VCaP (cell line): ENCODE measurements around the gene SHC4.

Experiments
- H3K27ac ChIP-seq: fragments of 450-650 bp; 2 replicates; pipeline ENCODE4 v1.5.1; 2017
- TF ChIP-seq, protein P1 (sequence below): fragments of 450-650 bp; conservative IDR thresholded peaks from 2 replicates; pipeline ENCODE4 v1.5.1; 2017; ENCODE audit warnings: mild to moderate bottlenecking, moderate library complexity

The SHC4 gene

DNA sequence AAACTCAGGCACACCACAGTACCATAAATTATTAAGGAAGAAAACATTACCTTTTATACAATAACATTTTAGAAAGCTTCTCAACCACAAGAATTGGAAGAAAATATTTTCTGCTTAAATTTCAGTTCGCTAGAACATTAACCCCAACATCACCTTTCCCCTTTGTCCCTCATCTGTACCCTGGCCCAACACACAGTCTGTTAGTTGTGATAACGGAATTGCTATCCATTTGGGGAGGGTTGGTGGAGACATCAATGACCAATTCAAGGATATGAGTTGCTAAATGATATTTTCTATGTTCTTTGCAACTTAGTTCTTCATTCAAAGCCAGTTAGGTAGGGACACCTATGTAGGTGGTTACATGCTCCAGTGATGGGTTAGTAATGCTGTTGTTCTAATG lies 80.0 kb downstream of the SHC4 start:
- TF ChIP-seq, protein P1, sequence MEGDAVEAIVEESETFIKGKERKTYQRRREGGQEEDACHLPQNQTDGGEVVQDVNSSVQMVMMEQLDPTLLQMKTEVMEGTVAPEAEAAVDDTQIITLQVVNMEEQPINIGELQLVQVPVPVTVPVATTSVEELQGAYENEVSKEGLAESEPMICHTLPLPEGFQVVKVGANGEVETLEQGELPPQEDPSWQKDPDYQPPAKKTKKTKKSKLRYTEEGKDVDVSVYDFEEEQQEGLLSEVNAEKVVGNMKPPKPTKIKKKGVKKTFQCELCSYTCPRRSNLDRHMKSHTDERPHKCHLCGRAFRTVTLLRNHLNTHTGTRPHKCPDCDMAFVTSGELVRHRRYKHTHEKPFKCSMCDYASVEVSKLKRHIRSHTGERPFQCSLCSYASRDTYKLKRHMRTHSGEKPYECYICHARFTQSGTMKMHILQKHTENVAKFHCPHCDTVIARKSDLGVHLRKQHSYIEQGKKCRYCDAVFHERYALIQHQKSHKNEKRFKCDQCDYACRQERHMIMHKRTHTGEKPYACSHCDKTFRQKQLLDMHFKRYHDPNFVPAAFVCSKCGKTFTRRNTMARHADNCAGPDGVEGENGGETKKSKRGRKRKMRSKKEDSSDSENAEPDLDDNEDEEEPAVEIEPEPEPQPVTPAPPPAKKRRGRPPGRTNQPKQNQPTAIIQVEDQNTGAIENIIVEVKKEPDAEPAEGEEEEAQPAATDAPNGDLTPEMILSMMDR: no peak
- no peak overlapping the region for H3K27ac ChIP-seq

DNA sequence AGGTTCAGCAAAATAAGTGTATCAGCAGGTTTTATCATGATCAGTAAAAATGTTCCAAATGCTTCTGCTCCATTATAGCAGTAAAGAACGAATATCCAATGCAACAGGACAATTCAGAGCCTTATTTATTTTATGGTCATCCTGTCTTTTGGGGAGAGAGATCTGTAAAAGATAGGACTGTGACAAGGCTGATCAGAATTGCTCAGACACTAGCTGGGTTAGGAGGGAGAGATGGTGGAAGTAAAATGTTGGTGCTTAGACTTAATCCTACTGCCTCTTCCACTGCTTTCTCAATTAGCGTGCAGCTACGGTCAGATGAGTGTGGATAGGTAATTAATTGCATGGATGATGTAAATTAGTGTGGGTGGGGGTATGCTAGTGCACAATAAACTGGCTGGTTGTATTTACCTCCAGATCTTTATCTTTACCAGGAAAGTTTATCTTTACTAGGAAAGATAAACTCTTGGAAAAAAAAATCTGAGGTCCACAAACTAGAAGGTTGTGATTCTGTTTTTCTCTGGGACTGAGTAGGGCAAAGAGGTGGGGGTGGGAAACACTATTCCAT lies 83.6 kb downstream of the SHC4 start:
- peak overlapping the region; percentile 91 for H3K27ac ChIP-seq
- TF ChIP-seq, protein P1: no peak

DNA sequence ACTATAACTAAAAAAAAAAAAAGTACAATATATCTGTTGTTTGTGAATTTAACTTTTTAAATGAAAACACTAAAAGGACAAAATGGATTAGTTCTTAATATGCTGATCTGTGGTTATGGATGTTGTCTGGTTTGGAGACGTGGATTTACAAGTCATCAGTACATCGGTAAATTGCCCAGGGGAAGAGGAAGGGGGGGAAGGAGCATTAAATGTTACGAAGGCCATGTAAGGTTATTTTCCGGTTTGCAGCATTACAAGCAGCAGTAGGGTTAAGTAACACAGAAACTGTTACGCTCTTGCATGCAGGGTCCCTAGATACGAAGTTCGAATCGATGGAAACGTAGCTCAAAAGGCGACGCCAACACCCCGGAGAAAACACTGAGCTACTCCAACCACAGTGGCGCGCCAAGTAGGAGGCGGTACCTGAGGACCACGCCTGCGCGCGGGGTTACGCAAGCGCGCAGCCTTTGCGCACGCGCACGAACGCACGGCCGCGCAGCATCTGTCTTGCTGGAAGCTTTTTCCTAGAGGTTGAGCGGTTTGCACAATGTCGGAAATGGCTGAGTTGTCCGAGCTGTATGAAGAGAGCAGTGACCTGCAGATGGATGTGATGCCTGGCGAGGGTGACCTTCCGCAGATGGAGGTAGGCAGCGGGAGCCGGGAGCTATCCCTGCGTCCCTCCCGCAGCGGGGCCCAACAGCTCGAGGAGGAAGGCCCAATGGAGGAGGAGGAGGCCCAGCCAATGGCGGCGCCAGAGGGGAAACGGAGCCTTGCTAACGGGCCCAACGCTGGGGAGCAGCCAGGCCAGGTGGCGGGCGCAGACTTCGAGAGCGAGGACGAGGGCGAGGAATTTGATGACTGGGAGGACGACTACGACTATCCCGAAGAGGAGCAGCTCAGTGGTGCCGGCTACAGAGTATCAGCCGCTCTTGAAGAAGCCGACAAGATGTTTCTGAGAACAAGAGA lies 85.8 kb downstream of the SHC4 start, which contains the start of gene EID1:
Gene EID1 (plus strand): TSS at position 505 of the 966 bp plus-strand sequence. CDS start 43 bp downstream, at position 548.
- peak within 1 kb of the TSS; percentile 91 for H3K27ac ChIP-seq
- TF ChIP-seq, protein P1: no peak

DNA sequence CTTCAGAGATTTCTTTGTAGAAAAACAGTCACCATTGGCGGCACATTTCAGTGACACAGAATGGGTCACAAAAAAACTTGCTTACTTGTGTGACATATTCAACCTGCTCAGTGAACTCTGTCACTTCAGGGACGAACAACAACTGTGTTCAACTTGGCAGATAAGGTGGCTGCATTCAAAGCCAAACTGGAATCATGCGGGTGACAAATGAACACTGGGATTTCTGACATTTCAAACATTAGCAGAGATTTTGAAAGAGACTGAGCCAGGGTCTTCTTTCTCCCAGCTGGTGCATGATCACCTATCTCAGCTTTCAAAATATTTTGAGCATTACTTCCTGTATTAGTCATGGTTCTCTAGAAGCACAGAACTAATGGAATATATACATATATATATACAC lies 87.7 kb downstream of the SHC4 start:
- no peak overlapping the region for H3K27ac ChIP-seq
- TF ChIP-seq, protein P1: no peak

DNA sequence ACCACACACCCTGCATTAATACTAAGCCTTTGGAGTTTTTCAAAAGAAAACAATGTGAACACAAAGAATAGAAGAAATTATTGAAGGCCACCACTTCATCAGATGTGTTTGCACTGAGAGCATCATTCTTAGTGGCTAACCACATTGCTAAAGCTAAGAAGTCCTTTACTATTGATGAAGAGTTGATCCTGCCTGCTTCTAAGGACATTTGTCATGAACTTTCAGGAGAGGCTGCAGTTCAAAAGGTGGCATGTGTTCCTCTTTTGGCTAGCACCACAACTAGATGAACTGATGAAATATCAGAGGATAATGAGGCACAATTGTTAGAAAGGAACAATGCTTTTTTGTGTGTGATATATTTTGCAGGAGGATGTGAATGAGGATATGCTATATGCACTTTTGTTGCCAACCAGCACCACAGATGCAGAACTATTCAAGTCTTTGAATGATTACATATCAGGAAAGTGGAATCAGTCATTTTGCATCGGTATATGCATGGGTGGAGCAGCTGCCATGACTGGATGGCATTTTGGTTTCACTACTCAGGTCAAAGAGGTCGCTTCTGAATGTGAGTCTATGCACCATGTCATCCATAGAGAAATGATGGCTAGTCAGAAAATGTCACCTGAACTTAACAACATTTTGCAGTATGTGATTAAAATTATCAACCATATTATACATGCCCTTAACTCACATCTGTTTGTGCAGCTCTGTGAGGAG lies 88.3 kb downstream of the SHC4 start:
- TF ChIP-seq, protein P1: no peak
- no peak overlapping the region for H3K27ac ChIP-seq

DNA sequence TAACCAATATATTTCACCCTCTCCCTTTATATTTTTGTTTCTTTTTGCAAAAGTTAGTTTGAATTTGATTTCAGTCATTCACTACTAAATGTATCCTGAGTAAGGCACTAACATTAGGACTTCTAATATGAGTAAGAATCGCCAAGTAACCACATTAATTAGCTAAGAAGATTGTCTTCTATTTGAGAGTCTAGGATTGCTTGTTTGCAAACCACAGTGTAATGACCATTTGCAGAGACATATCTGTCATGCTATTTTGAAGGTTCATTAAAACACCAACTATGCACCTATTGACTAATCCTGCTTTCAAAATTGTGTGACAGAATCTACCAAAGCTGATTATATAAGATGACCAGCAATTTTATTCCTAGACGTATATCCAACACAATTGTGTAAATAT lies 91.1 kb downstream of the SHC4 start:
- TF ChIP-seq, protein P1: no peak
- no peak overlapping the region for H3K27ac ChIP-seq

DNA sequence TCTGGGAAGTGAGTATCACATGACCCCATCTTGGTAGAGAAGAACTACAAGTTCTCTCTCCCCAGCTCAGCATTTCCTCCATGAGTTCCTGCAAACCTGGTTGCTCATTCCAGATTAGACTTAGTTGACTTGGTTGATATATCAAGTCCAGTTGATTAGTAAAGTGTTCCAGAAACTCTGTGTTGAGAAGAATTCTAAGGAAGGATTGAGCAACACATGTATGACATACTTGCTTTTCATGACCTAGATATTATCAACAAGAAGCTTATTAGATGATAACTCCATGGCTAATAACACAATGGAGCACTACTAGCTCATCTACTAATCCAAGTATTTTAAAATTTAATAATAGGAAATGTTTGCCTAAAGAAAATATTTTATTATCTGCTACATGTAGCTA lies 92.2 kb downstream of the SHC4 start:
- TF ChIP-seq, protein P1: no peak
- no peak overlapping the region for H3K27ac ChIP-seq
